Right lobe of liver (tissue), 4 donors: ENCODE data around the gene TANGO2.

Experiments used
- POLR2A ChIP-seq: fragments of 450-650 bp; IDR thresholded peaks from one replicate; pipeline ENCODE4 v1.6.1; 2017; ENCODE audit warnings: antibody characterized with exemption, mild to moderate bottlenecking
- TF ChIP-seq, protein P1 (sequence below), 4 donors: fragments of 200-600 bp in 3 of 4; fragments of 450-650 bp in 1 of 4; IDR thresholded peaks; one replicate each; pipeline versions ENCODE4 v1.5.1 to v1.8.0; 2016 to 2022; ENCODE audit warnings: antibody characterized with exemption in 4 of 4, mild to moderate bottlenecking in 2 of 4
- donor health status: DM: no; HTN: no; CAD: no.
- donor health status: DM: no; HTN: no; CAD: no.
- donor health status: DM: no; HTN: yes; CAD: no.

DNA sequence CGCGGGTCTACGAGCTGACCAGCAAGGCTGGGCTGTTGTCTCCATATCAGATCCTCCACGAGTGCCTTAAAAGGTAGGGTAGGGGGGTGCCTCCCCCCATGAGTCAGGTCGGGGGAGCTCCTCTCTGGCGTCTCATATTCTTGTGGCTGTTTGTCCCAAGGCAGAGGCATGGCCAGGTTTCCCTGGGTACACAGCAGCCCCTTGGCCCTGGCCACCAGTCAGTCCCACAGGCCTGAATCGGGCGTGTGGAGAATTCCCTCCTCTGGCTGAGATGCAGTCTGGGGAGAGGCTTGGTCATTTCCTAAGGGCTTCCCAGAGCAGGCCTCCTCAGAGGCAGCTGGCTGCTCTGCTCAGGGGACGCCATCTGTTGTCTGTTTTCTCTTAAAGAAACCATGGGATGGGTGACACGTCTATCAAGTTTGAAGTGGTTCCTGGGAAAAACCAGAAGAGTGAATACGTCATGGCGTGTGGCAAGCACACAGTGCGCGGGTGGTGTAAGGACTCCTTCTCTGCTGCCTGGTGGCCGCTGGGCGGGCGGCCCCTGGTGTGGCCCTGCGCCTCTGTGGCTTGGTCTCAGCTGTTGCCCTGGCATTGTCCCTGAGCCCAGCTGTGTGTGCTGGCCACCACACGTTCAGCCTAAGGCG, 85.4 kb downstream of the TANGO2 start:
- TF ChIP-seq, protein P1, sequence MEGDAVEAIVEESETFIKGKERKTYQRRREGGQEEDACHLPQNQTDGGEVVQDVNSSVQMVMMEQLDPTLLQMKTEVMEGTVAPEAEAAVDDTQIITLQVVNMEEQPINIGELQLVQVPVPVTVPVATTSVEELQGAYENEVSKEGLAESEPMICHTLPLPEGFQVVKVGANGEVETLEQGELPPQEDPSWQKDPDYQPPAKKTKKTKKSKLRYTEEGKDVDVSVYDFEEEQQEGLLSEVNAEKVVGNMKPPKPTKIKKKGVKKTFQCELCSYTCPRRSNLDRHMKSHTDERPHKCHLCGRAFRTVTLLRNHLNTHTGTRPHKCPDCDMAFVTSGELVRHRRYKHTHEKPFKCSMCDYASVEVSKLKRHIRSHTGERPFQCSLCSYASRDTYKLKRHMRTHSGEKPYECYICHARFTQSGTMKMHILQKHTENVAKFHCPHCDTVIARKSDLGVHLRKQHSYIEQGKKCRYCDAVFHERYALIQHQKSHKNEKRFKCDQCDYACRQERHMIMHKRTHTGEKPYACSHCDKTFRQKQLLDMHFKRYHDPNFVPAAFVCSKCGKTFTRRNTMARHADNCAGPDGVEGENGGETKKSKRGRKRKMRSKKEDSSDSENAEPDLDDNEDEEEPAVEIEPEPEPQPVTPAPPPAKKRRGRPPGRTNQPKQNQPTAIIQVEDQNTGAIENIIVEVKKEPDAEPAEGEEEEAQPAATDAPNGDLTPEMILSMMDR (IDR thresholded peaks at IDR 0.05) = no peak
- no peak for TF ChIP-seq POLR2A
